Common myeloid progenitor, CD34-positive (primary cell): ENCODE data around the gene SLC49A3.

Experiments
- CTCF ChIA-PET: fragments of 350-600 bp; sonication (Branson Sonifier 250); formaldehyde crosslinking; loops from one replicate; lab custom pipeline; 2021; ENCODE audit warnings: antibody characterized with exemption; lab: Charles Lee
- POLR2A ChIA-PET: fragments of 350-600 bp; sonication (Branson Sonifier 250); formaldehyde crosslinking; loops from one replicate; lab custom pipeline; 2021; ENCODE audit warnings: antibody characterized with exemption; lab: Charles Lee
- DNase-seq, 3 donors: peaks; one replicate each; pipeline versions ENCODE4 v3.0.0 to v3.0.0-alpha.2; 2013
- H3K27ac ChIP-seq, 2 experiments: 1 replicate in 1 of 2; 2 replicates in 1 of 2; pipeline ENCODE4 v1.7.0; 2013; ENCODE audit warnings: inconsistent platforms in 2 of 2, low read length in 2 of 2, mild to moderate bottlenecking in 2 of 2, low read depth in 1 of 2, moderate library complexity in 1 of 2; ENCODE audit not compliant: severe bottlenecking in 2 of 2, insufficient read depth in 1 of 2, poor library complexity in 1 of 2
- H3K27me3 ChIP-seq, 5 experiments: replicated peaks in 2 of 5; 1 replicate in 3 of 5; 2 replicates in 2 of 5; pipeline versions ENCODE4 v1.6.1 to v1.7.0; 2013; ENCODE audit warnings: low read length in 4 of 5, mild to moderate bottlenecking in 2 of 5, moderate library complexity in 2 of 5, inconsistent platforms in 1 of 5; ENCODE audit not compliant: insufficient read depth in 5 of 5, control insufficient read depth in 4 of 5
- H3K36me3 ChIP-seq, 4 experiments: 1 replicate in 2 of 4; 2 replicates in 2 of 4; pipeline versions ENCODE4 v1.6.1 to v1.7.0; 2013; ENCODE audit warnings: low read length in 3 of 4, control low read depth in 1 of 4, mild to moderate bottlenecking in 1 of 4; ENCODE audit not compliant: control insufficient read depth in 4 of 4, insufficient read depth in 4 of 4
- H3K4me1 ChIP-seq, 4 experiments: 1 replicate in 3 of 4; 2 replicates in 1 of 4; pipeline versions ENCODE4 v1.6.1 to v1.7.1; 2013; ENCODE audit warnings: low read length in 3 of 4, mild to moderate bottlenecking in 3 of 4, control low read depth in 1 of 4, inconsistent platforms in 1 of 4, moderate library complexity in 1 of 4; ENCODE audit not compliant: control insufficient read depth in 4 of 4, insufficient read depth in 4 of 4; ENCODE audit errors: control extremely low read depth in 1 of 4
- H3K4me3 ChIP-seq, 7 experiments: 1 replicate in 4 of 7; 2 replicates in 3 of 7; pipeline versions ENCODE4 v1.5.1 to v1.7.0; 2013; ENCODE audit warnings: mild to moderate bottlenecking in 7 of 7, low read length in 6 of 7, moderate library complexity in 6 of 7, inconsistent platforms in 2 of 7, low read depth in 2 of 7, control low read depth in 1 of 7; ENCODE audit not compliant: insufficient read depth in 4 of 7, control insufficient read depth in 1 of 7; ENCODE audit errors: extremely low read depth in 1 of 7
- H3K9me3 ChIP-seq, 5 experiments: 1 replicate in 4 of 5; 2 replicates in 1 of 5; pipeline versions ENCODE4 v1.6.1 to v1.7.1; 2013; ENCODE audit warnings: low read length in 4 of 5, mild to moderate bottlenecking in 2 of 5, inconsistent platforms in 1 of 5, low read depth in 1 of 5, moderate library complexity in 1 of 5; ENCODE audit not compliant: control insufficient read depth in 4 of 5, insufficient read depth in 2 of 5; ENCODE audit errors: control extremely low read depth in 1 of 5
- WGBS: methylation state at CpG from one replicate; pipeline ENCODE4 v1.1.5; 2013; ENCODE audit not compliant: insufficient coverage; 5-methylcytosine and 5-hydroxymethylcytosine counted together

The SLC49A3 gene

DNA sequence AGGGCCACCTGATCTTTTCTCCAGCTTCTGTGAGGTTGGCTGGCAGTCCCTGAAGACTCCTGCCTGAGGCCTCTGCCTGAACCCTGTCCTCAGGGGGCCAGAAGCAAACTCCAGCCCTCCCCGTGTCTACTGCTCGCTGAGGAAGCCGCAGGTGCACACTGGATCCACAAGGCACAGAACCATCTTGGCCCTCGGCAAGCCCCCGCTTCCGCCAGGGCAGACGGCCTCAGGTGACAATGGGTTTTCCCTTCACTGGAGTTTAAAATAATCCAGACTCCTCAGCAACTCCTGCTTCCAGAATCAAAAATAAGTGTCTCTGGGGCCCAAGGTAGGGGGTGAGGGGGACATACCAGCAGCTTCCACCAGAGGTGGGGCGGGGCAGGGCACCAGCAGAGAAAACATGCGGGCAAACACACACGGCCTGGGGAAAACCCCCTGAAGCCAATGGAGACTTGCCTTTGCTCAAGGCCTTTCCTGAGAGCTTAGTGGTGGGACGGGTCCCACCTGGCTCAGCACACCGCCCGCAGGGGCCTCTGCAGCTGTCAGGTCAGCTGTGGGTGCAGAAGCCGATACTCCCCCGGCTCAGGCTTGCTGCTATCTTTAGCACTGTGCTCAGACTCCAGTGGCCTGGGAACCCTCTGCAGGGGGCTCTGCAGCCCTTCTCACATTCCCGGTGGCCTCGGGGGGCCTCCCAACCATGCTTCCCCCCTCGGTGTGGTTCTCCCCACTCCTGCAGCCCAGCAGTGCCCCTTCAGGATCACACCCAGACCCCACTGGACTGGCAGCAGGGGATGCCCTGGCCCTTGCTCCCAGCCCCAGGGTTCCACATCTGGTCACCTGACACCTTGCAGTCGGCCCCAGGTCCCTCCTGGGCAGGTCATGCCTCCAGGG is 12.7 kb downstream of the SLC49A3 start:
- 82% methylated on average over 11 of the region's 19 CpGs for WGBS
- Histone ChIP-seq H3K9me3 (no peaks in the 10 kb centered on the region), H3K27me3 (no peaks in the 10 kb centered on the region), H3K4me3 (no peak overlapping the region), H3K4me1 (peaks cover 0 to 38% (median 30%) of the 10 kb centered on the region in 4 experiments), H3K36me3 (peaks cover 4 to 15% (median 12%) of the 10 kb centered on the region in 4 experiments), H3K27ac (no peak overlapping the region)
- ChIA-PET POLR2A (no interaction called here), CTCF (interaction anchor here (0.5 to 2.6 kb wide), 2 partner anchors 11 to 162 kb away, joined by 3 to 6 read pairs; no protein-coding TSS in a partner anchor)
- DNase-seq = peak in 1 of 3 donors; percentile 42

DNA sequence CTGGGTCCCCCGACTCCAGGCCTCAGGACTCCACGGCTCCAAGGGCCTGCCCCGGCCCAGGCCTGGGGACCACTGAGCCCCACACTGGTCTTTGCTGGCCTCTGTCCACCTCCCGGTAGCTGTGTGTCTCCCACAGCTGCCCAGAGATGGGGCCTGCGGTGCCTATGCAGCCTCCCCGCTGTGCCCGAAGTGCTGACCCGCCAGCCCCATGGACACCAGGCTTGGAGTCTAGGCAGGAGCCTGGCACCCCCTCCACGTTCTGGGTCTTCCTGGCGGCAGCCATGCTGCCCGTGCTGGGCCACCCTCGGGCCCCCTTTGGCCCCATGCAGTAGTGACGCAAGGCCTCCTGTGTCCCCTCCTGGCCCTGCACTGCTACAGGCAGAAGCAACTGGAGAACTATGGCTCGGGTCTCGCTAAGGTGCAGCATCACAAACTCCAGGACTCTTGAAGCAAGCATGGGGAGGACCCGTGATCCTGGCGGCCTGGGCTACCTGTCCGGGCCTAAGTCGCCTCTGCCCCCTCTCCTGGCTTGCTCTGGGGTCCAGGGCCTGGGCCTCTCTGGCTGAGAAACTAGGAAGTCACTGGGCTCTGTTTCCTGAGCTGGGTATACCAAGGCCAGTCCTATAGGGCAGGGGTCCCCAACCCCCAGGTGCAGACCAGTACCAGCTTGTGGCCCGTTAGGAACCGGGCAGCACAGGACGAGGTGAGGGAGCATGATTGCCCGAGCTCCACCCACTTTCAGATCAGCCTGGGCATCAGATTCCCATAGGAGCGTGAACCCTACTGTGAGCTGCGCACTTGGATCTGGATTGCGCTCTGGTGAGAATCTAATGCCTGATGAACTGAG is 13.7 kb downstream of the SLC49A3 start:
- peak overlapping the region; percentile 92 to 94 for H3K27ac ChIP-seq
- peaks cover 4 to 24% (median 16%) of the 10 kb centered on the region in 4 experiments for H3K36me3 ChIP-seq
- no peaks in the 10 kb centered on the region for H3K27me3 ChIP-seq
- H3K4me1 ChIP-seq = peaks cover 0 to 32% (median 21%) of the 10 kb centered on the region in 4 experiments
- no peaks in the 10 kb centered on the region for H3K9me3 ChIP-seq
- H3K4me3 ChIP-seq = peak overlapping the region; percentile 65 to 93 (median 84)
- ChIA-PET CTCF (interaction anchor here (0.5 to 2.6 kb wide), 5 partner anchors 10 to 161 kb away, joined by 3 to 6 read pairs (median 3); no protein-coding TSS in a partner anchor), POLR2A (no interaction called here)
- DNase-seq = peak in 2 of 3 donors; percentile 54 to 68
- 68% methylated on average over 25 of the region's 26 CpGs for WGBS

DNA sequence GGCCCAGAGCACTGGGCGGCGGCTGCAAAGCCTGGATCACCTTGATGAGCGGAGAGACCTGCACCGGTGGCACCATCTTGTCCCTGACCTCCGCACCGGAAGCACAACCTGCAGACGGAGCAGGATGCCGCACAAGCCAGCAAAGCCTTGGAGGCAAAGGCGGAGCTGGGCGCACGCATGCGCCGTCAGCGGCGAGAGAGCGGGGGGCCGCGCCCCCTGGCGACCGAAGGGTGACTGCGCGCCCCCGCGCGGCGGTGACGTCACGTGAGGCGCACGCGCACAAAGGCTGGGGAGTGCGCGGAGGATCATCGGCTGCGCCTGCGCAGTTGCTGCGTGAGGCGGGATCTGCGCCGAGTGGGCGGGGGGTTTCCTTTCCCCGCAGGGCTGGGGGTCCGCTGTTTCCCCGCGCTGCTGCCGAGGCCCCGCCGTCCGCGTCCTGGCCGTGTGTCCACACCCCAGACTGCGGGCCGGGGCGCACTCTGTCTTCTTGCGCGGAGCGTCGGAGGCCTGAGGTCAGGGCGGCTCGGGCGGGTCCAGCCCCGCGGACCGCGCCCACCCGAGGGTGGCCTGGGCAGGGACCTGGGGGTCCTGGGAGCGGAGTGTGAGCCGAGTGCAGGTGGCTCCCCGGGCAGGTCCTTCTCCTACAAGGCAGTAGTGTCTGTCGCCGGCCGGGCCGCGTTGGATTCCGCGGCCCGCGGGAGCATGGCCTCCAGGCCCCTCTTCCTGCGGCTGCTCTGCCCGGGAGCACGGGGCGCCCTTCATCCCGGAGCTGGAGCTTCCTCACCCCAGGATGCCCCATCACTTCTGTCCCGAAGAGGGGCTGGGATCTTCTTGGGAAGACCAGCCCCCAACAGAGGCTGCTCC is 14.5 kb downstream of the SLC49A3 start, which contains the start of the genes ATP5ME and MYL5:
Gene ATP5ME, minus strand, starts transcription at position 105 of the 864 bp plus-strand sequence. Its CDS starts 29 bp downstream, at position 76.
Gene MYL5, plus strand, starts transcription at position 371 of the 864 bp plus-strand sequence. CDS start 3,485 bp downstream, outside the sequence.
- CTCF ChIA-PET = interaction anchor here (0.7 to 2.6 kb wide), 7 partner anchors 9 to 431 kb away, joined by 3 to 8 read pairs (median 4); no protein-coding TSS in a partner anchor
- Histone ChIP-seq H3K27me3 (no peaks in the 10 kb centered on the region), H3K27ac (peak within 1 kb of the TSS; percentile 92 to 94), H3K9me3 (no peaks in the 10 kb centered on the region), H3K4me1 (peaks cover 0 to 32% (median 19%) of the 10 kb centered on the region in 4 experiments), H3K36me3 (peaks cover 4 to 26% (median 16%) of the 10 kb centered on the region in 4 experiments), H3K4me3 (peak within 1 kb of the TSS; percentile 65 to 93 (median 84))
- POLR2A ChIA-PET = interaction anchor here (0.5 to 0.7 kb wide), 3 partner anchors 10 to 677 kb away, joined by 3 to 5 read pairs (median 4); no protein-coding TSS in a partner anchor
- peak; percentile 94 to 98 (median 97) for DNase-seq
- WGBS = under 1% methylated on average over 76 of the region's 84 CpGs

DNA sequence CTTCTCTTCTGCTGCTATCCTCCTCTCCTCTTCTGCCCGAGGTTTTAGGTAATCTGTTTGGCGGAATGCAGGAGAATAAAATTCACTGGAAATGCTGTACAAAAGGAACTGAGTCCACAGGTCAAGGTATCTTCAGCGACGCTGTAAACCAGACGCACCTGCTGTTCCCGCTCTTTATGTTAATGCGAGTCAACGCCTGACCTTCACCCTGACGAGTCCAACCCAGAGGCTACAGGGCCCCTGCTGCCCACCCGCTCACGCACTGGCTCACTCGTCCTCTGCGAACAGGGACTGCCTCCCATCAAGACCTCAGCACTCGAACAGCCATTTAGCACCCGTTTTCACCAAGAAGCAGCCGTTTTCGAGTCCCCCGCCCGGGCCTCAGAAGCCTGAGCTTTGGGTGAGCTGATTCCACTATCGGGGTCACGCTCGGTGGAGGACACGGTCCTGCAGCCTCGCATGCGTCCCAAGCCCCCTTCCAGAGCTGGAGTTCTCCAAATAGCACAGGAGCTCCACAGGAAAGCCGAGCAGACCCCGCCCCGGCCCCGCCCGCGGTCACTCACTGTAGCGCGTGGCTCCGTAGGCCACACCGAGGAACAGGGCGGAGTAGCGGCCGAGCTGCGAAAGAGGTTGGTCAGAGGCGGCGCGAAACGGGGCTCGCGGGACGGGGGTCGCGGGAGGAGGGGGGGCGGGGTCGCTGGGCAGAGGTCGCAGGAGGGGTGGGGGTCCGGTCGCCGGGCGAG is 15.4 kb downstream of the SLC49A3 start:
- Histone ChIP-seq H3K27me3 (no peaks in the 10 kb centered on the region), H3K4me3 (peak overlapping the region; percentile 53 to 93 (median 70)), H3K9me3 (no peaks in the 10 kb centered on the region), H3K4me1 (peaks cover 0 to 32% (median 19%) of the 10 kb centered on the region in 4 experiments), H3K27ac (peak overlapping the region in 1 of 2 experiments; percentile 73), H3K36me3 (peaks cover 4 to 26% (median 16%) of the 10 kb centered on the region in 4 experiments)
- DNase-seq = no peak
- 12% methylated on average over 49 of the region's 55 CpGs for WGBS
- ChIA-PET POLR2A (interaction anchor here (0.6 kb wide), 1 partner anchor 18 kb away, joined by 4 read pairs; no protein-coding TSS in a partner anchor), CTCF (interaction anchor here (0.9 to 2.6 kb wide), 7 partner anchors 8 to 430 kb away, joined by 3 to 8 read pairs (median 4); no protein-coding TSS in a partner anchor)

DNA sequence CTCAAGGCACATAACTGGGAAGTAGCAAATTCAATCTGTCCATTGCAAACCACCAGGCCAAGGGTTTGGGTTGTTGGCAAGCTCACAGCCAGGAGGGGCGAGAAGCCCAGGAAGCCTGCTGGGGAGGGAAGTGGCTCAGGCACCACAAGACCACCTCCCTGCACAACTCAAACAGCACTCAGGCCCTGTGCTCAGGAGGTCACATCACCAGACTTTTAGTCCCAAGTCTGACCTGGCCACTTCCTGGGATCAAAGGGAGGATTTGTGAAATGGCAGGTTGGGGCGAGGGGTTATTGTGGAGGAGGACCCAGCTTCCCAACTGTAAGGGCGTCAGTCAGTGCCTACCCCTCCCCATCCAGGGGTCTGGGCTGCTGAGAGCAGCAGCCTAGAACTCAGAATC is 17.2 kb downstream of the SLC49A3 start:
- no peak overlapping the region for H3K4me3 ChIP-seq
- CTCF ChIA-PET = interaction anchor here (0.7 to 2.2 kb wide), 3 partner anchors 9 to 70 kb away, joined by 3 to 5 read pairs (median 3); no protein-coding TSS in a partner anchor
- no peaks in the 10 kb centered on the region for H3K9me3 ChIP-seq
- no peaks in the 10 kb centered on the region for H3K27me3 ChIP-seq
- WGBS = 100% methylated on average over 1 of the region's 3 CpGs
- DNase-seq = no peak
- peaks cover 0 to 32% (median 19%) of the 10 kb centered on the region in 4 experiments for H3K4me1 ChIP-seq
- POLR2A ChIA-PET = no interaction called here
- no peak overlapping the region for H3K27ac ChIP-seq
- H3K36me3 ChIP-seq = peaks cover 4 to 26% (median 16%) of the 10 kb centered on the region in 4 experiments
